Hepatocyte (in vitro differentiated cells): ENCODE data around the gene IL13RA1. TPM values are rescaled to one million over a fixed set of nuclear protein-coding genes. Genes with fewer than 3 reads are reported as not detected.
A peak's percentile ranks its signal among the peaks of the same experiment; 100 is the strongest.

Experiments
- DNase-seq: peaks from one replicate; pipeline ENCODE4 v3.0.0-alpha.2; 2016; ENCODE audit warnings: low spot score
- H2AFZ ChIP-seq: fragments of 200-600 bp; sonication (generic); 2 replicates; pipeline ENCODE4 v1.6.0; 2016; ENCODE audit warnings: antibody characterized with exemption, mild to moderate bottlenecking
- H3K27ac ChIP-seq: fragments of 200-600 bp; sonication (generic); 2 replicates; pipeline ENCODE4 v1.5.1; 2016; ENCODE audit warnings: mild to moderate bottlenecking
- H3K27me3 ChIP-seq: fragments of 200-600 bp; sonication (generic); 2 replicates; pipeline ENCODE4 v1.6.1; 2016
- H3K36me3 ChIP-seq: fragments of 200-600 bp; sonication (generic); replicated peaks from 2 replicates; pipeline ENCODE4 v1.5.1; 2016; ENCODE audit warnings: low read depth; ENCODE audit not compliant: insufficient read depth
- H3K4me1 ChIP-seq: fragments of 200-600 bp; sonication (generic); 2 replicates; pipeline ENCODE4 v1.5.1; 2016; ENCODE audit warnings: mild to moderate bottlenecking, moderate library complexity; ENCODE audit not compliant: insufficient read depth
- H3K4me2 ChIP-seq: fragments of 200-600 bp; sonication (generic); 2 replicates; pipeline ENCODE4 v1.6.0; 2016
- H3K4me3 ChIP-seq: fragments of 200-600 bp; sonication (generic); 2 replicates; pipeline ENCODE4 v1.5.1; 2016; ENCODE audit warnings: mild to moderate bottlenecking
- H3K79me2 ChIP-seq: fragments of 200-600 bp; sonication (generic); 2 replicates; pipeline ENCODE4 v1.6.0; 2017; ENCODE audit warnings: mild to moderate bottlenecking
- H3K9me2 ChIP-seq: fragments of 200-600 bp; sonication (generic); replicated peaks from 2 replicates; pipeline ENCODE4 v1.6.0; 2017; ENCODE audit warnings: mild to moderate bottlenecking; ENCODE audit not compliant: insufficient read depth
- H3K9me3 ChIP-seq: fragments of 200-600 bp; sonication (generic); 2 replicates; pipeline ENCODE4 v1.5.1; 2016; ENCODE audit warnings: low read depth, mild to moderate bottlenecking
- H4K20me1 ChIP-seq: fragments of 200-600 bp; sonication (generic); 2 replicates; pipeline ENCODE4 v1.6.0; 2016; ENCODE audit warnings: mild to moderate bottlenecking; ENCODE audit not compliant: insufficient read depth, poor library complexity, severe bottlenecking
- CTCF ChIP-seq: fragments of 200-600 bp; sonication (generic); IDR thresholded peaks from 2 replicates; pipeline ENCODE4 v1.5.1; 2016; ENCODE audit warnings: antibody characterized with exemption, mild to moderate bottlenecking; ENCODE audit not compliant: poor library complexity
- EZH2 ChIP-seq: fragments of 200-600 bp; sonication (generic); IDR thresholded peaks from 2 replicates; pipeline ENCODE4 v1.6.1; 2016; ENCODE audit warnings: antibody characterized with exemption, mild to moderate bottlenecking, borderline replicate concordance
- EZH2phosphoT487 ChIP-seq: fragments of 200-600 bp; sonication (generic); IDR thresholded peaks from one replicate; pipeline ENCODE4 v1.6.1; 2018; ENCODE audit warnings: antibody characterized with exemption, mild to moderate bottlenecking, low read depth, moderate library complexity; ENCODE audit not compliant: unreplicated experiment, severe bottlenecking
- WGBS: methylation state at CpG from one replicate; pipeline ENCODE4 v1.1.6; 2016; ENCODE audit warnings: low lambda C conversion rate; ENCODE audit errors: missing lambda C conversion rate; 5-methylcytosine and 5-hydroxymethylcytosine counted together
- polyA plus RNA-seq: library from polyadenylated mRNA; unstranded; fragments of >200 nt; fragmentation: Nextera tagmentation; extraction: Ambion mirVana; gene quantifications from 2 replicates; pipeline ENCODE4 v1.2.1, GENCODE V29; 2016
- total RNA-seq: library from RNA; depleted of rRNA; stranded (reverse); fragments of >200 nt; gene quantifications from 2 replicates; pipeline ENCODE4 v1.2.3, GENCODE V29; 2014

The IL13RA1 gene
- total and polyA plus RNA-seq, 2 experiments from 2014 or later: 27.2 to 40.9 TPM

GRCh38 chrX:118823263-118824172 lies 96.1 kb downstream of the IL13RA1 start, which contains the start of gene ZCCHC12:
TSS of gene ZCCHC12 (plus strand) at chrX:118823824. CDS start at chrX:118825245, 1,421 bp downstream.
- no peaks in the 10 kb centered on the region for H4K20me1 ChIP-seq
- H3K27ac ChIP-seq: no peak within 1 kb of the TSS
- no peaks in the 10 kb centered on the region for H3K9me3 ChIP-seq
- H3K4me3 ChIP-seq: no peak within 1 kb of the TSS
- no peaks in the 10 kb centered on the region for H3K9me2 ChIP-seq
- peak within 1 kb of the TSS; percentile 80 for H3K4me2 ChIP-seq
- no peak for TF ChIP-seq CTCF
- TF ChIP-seq EZH2: peak; percentile 57
- no peak for TF ChIP-seq EZH2phosphoT487
- WGBS: 59% methylated on average over 40 of the region's 51 CpGs
- H3K27me3 ChIP-seq: peaks cover 26% of the 10 kb centered on the region
- peak; percentile 65 for DNase-seq
- H3K4me1 ChIP-seq: no peaks in the 10 kb centered on the region
- no peaks in the 10 kb centered on the region for H3K36me3 ChIP-seq
- peak within 1 kb of the TSS; percentile 33 for H2AFZ ChIP-seq
- H3K79me2 ChIP-seq: no peaks in the 10 kb centered on the region

GRCh38 chrX:118824173-118824730 lies 96.8 kb downstream of the IL13RA1 start:
- Histone ChIP-seq H3K4me1 (no peaks in the 10 kb centered on the region), H3K4me3 (no peak overlapping the region), H3K27me3 (peaks cover 26% of the 10 kb centered on the region), H3K79me2 (no peaks in the 10 kb centered on the region), H3K9me3 (no peaks in the 10 kb centered on the region), H4K20me1 (no peaks in the 10 kb centered on the region), H3K4me2 (peak overlapping the region; percentile 80), H3K9me2 (no peaks in the 10 kb centered on the region), H3K27ac (no peak overlapping the region), H2AFZ (no peak overlapping the region), H3K36me3 (no peaks in the 10 kb centered on the region)
- no peak for DNase-seq
- WGBS: 48% methylated on average over 22 of the region's 22 CpGs
- TF ChIP-seq CTCF (no peak), EZH2 (no peak), EZH2phosphoT487 (no peak)

- H3K4me3 ChIP-seq: no peak overlapping the region
- H3K27ac ChIP-seq: no peak overlapping the region
- H3K4me1 ChIP-seq: no peaks in the 10 kb centered on the region
- no peak overlapping the region for H3K4me2 ChIP-seq
- H3K79me2 ChIP-seq: no peaks in the 10 kb centered on the region
- TF ChIP-seq EZH2phosphoT487 (no peak), CTCF (no peak), EZH2 (no peak)
- WGBS: 70% methylated on average over 16 of the region's 16 CpGs
- H3K36me3 ChIP-seq: no peaks in the 10 kb centered on the region
- H3K27me3 ChIP-seq: peaks cover 26% of the 10 kb centered on the region
- no peaks in the 10 kb centered on the region for H3K9me3 ChIP-seq
- no peaks in the 10 kb centered on the region for H4K20me1 ChIP-seq
- no peak for DNase-seq
- no peaks in the 10 kb centered on the region for H3K9me2 ChIP-seq
- H2AFZ ChIP-seq: no peak overlapping the region
These were observed 97.8 kb downstream of the IL13RA1 start for GRCh38 chrX:118825227-118825626.
